Ectodermal cell (in vitro differentiated cells): ENCODE data around the gene GRIK1.

Source experiments
- H3K27ac ChIP-seq: 2 replicates; pipeline ENCODE4 v1.7.0; 2013; ENCODE audit warnings: mild to moderate bottlenecking, low read depth, low read length; ENCODE audit not compliant: insufficient read depth, poor library complexity, severe bottlenecking
- H3K27me3 ChIP-seq: 2 replicates; pipeline ENCODE4 v1.7.0; 2013; ENCODE audit warnings: mild to moderate bottlenecking, low read length; ENCODE audit not compliant: insufficient read depth, control insufficient read depth, poor library complexity, severe bottlenecking
- H3K36me3 ChIP-seq: one replicate; pipeline ENCODE4 v1.7.0; 2013; ENCODE audit warnings: low read length; ENCODE audit not compliant: control insufficient read depth, insufficient read depth
- H3K4me1 ChIP-seq: one replicate; pipeline ENCODE4 v1.7.0; 2013; ENCODE audit warnings: low read length; ENCODE audit not compliant: control insufficient read depth, insufficient read depth
- H3K4me3 ChIP-seq: 2 replicates; pipeline ENCODE4 v1.7.0; 2013; ENCODE audit warnings: low read depth, low read length, control low read depth; ENCODE audit not compliant: insufficient read depth
- H3K9me3 ChIP-seq: 2 replicates; pipeline ENCODE4 v1.7.0; 2013; ENCODE audit warnings: mild to moderate bottlenecking, low read length, moderate library complexity; ENCODE audit not compliant: control insufficient read depth
- WGBS, 2 experiments: methylation state at CpG; one replicate each; pipeline ENCODE4 v1.1.7; 2013; ENCODE audit warnings: missing lambda C conversion rate in 2 of 2; 5-methylcytosine and 5-hydroxymethylcytosine counted together

Gene GRIK1

GRCh38 chr21:29642551-29643245 lies 297.1 kb downstream of the GRIK1 start:
- WGBS, 2 experiments = 94% methylated on average over 10 of the region's 10 CpGs
- Histone ChIP-seq H3K9me3 (no peaks in the 10 kb centered on the region), H3K36me3 (no peaks in the 10 kb centered on the region), H3K27ac (no peak overlapping the region), H3K4me1 (no peaks in the 10 kb centered on the region), H3K27me3 (no peaks in the 10 kb centered on the region), H3K4me3 (no peak overlapping the region)

- no peaks in the 10 kb centered on the region for H3K4me1 ChIP-seq
- H3K9me3 ChIP-seq = no peaks in the 10 kb centered on the region
- H3K36me3 ChIP-seq = no peaks in the 10 kb centered on the region
- H3K27ac ChIP-seq = no peak overlapping the region
- no peaks in the 10 kb centered on the region for H3K27me3 ChIP-seq
- 90 to 94% methylated on average over 7 of the region's 7 CpGs for WGBS, 2 experiments
- no peak overlapping the region for H3K4me3 ChIP-seq
These were observed 297.9 kb downstream of the GRIK1 start for GRCh38 chr21:29641635-29642550.

- Histone ChIP-seq H3K4me1 (no peaks in the 10 kb centered on the region), H3K9me3 (no peaks in the 10 kb centered on the region), H3K27me3 (no peaks in the 10 kb centered on the region), H3K4me3 (no peak overlapping the region), H3K36me3 (no peaks in the 10 kb centered on the region), H3K27ac (no peak overlapping the region)
- WGBS, 2 experiments = 96% methylated on average over 5 of the region's 5 CpGs
These were observed 298.7 kb downstream of the GRIK1 start for GRCh38 chr21:29641001-29641634.

GRCh38 chr21:29640080-29640508 lies 299.7 kb downstream of the GRIK1 start:
- no peaks in the 10 kb centered on the region for H3K27me3 ChIP-seq
- H3K9me3 ChIP-seq = no peaks in the 10 kb centered on the region
- no peak overlapping the region for H3K27ac ChIP-seq
- no peak overlapping the region for H3K4me3 ChIP-seq
- H3K4me1 ChIP-seq = no peaks in the 10 kb centered on the region
- 88 to 89% methylated on average over 2 of the region's 2 CpGs for WGBS, 2 experiments
- no peaks in the 10 kb centered on the region for H3K36me3 ChIP-seq

- WGBS, 2 experiments = 91 to 96% methylated on average over 5 of the region's 5 CpGs
These were observed 300.3 kb downstream of the GRIK1 start for GRCh38 chr21:29639366-29640079.

GRCh38 chr21:29638761-29639327 lies 301.0 kb downstream of the GRIK1 start:
- no peaks in the 10 kb centered on the region for H3K27me3 ChIP-seq
- no peaks in the 10 kb centered on the region for H3K9me3 ChIP-seq
- H3K36me3 ChIP-seq = no peaks in the 10 kb centered on the region
- no peak overlapping the region for H3K4me3 ChIP-seq
- H3K4me1 ChIP-seq = no peaks in the 10 kb centered on the region
- H3K27ac ChIP-seq = no peak overlapping the region
- WGBS, 2 experiments = 71 to 100% methylated on average over 1 of the region's 2 CpGs

More at GRCh38 chr21:29639366-29640079, 300.3 kb downstream of the GRIK1 start:
- Histone ChIP-seq H3K27ac (no peak overlapping the region), H3K4me3 (no peak overlapping the region), H3K4me1 (no peaks in the 10 kb centered on the region), H3K9me3 (no peaks in the 10 kb centered on the region), H3K36me3 (no peaks in the 10 kb centered on the region), H3K27me3 (no peaks in the 10 kb centered on the region)

- Histone ChIP-seq H3K27me3 (no peaks in the 10 kb centered on the region), H3K9me3 (no peaks in the 10 kb centered on the region), H3K36me3 (no peaks in the 10 kb centered on the region), H3K4me3 (no peak overlapping the region), H3K27ac (no peak overlapping the region), H3K4me1 (no peaks in the 10 kb centered on the region)
- 92 to 94% methylated on average over 6 to 7 of the region's 7 CpGs for WGBS, 2 experiments
These were observed 301.7 kb downstream of the GRIK1 start for GRCh38 chr21:29638138-29638537.

- Histone ChIP-seq H3K27ac (no peak overlapping the region), H3K4me3 (no peak overlapping the region), H3K27me3 (no peaks in the 10 kb centered on the region), H3K36me3 (no peaks in the 10 kb centered on the region), H3K9me3 (no peaks in the 10 kb centered on the region), H3K4me1 (no peaks in the 10 kb centered on the region)
- 91 to 98% methylated on average over 4 of the region's 4 CpGs for WGBS, 2 experiments
These were observed 302.2 kb downstream of the GRIK1 start for GRCh38 chr21:29637553-29637952.

GRCh38 chr21:29637134-29637533 lies 302.7 kb downstream of the GRIK1 start:
- WGBS, 2 experiments = 90 to 92% methylated on average over 4 of the region's 4 CpGs
- Histone ChIP-seq H3K36me3 (no peaks in the 10 kb centered on the region), H3K4me1 (no peaks in the 10 kb centered on the region), H3K27me3 (no peaks in the 10 kb centered on the region), H3K4me3 (no peak overlapping the region), H3K9me3 (no peaks in the 10 kb centered on the region), H3K27ac (no peak overlapping the region)
